Measurements from ENCODE around the gene TEC. TPM values are rescaled to one million over a fixed set of nuclear protein-coding genes. Genes with fewer than 3 reads are reported as not detected.
A peak's percentile ranks its signal among the peaks of the same experiment; 100 is the strongest.

TEC gene
- total RNA-seq, 2 experiments from 2014 or later = 2.1 to 11.5 TPM

GRCh38 chr4:48180234-48180633 lies 89.4 kb downstream of the TEC start:
- H3K36me3 ChIP-seq (ENCODE audit: insufficient read depth, low read length) = no peaks in the 10 kb centered on the region
- no peak overlapping the region for H2AFZ ChIP-seq (ENCODE audit: low read length)
- BruUV-seq (replicated peaks) = no TSS peak
- H3K9me2 ChIP-seq (ENCODE audit: insufficient read depth, low read length) = no peaks in the 10 kb centered on the region
- intact Hi-C loops (cut with micrococcal nuclease; ENCODE audit: unreplicated experiment) = no loop called here
- H3K4me3 ChIP-seq (ENCODE audit: low read depth, low read length, poor library complexity, severe bottlenecking) = no peak overlapping the region
- H3K27ac ChIP-seq (ENCODE audit: low read depth, low read length, poor library complexity, severe bottlenecking) = no peak overlapping the region
- H4K20me1 ChIP-seq (ENCODE audit: insufficient read depth, low read length) = no peaks in the 10 kb centered on the region
- DNase-seq (ENCODE audit: low spot score) = no peak
- no peaks in the 10 kb centered on the region for H3K79me2 ChIP-seq (ENCODE audit: insufficient read depth, low read depth, low read length)
- POLR2A ChIA-PET = no interaction called here
- H3K9me3 ChIP-seq (ENCODE audit: low read length) = no peaks in the 10 kb centered on the region
- H3K4me2 ChIP-seq (ENCODE audit: low read length) = no peak overlapping the region
- peaks cover 19% of the 10 kb centered on the region for H3K4me1 ChIP-seq (ENCODE audit: insufficient read depth, low read length, poor library complexity, severe bottlenecking)
- CTCF ChIA-PET (ENCODE audit: unreplicated experiment) = no interaction called here
- TF ChIP-seq CTCF (conservative IDR thresholded peaks at IDR 0.05; ENCODE audit: low read length) = no peak
- no peak for TF ChIP-seq EZH2phosphoT487 (IDR thresholded peaks at IDR 0.05; ENCODE audit: borderline replicate concordance, low read depth, low read length)

GRCh38 chr4:48178931-48179330 lies 90.7 kb downstream of the TEC start:
- Histone ChIP-seq H3K4me2 (ENCODE audit: low read length) (no peak overlapping the region), H4K20me1 (ENCODE audit: insufficient read depth, low read length) (no peaks in the 10 kb centered on the region), H3K27ac (ENCODE audit: low read depth, low read length, poor library complexity, severe bottlenecking) (peak overlapping the region; percentile 18), H3K9me3 (ENCODE audit: low read length) (no peaks in the 10 kb centered on the region), H2AFZ (ENCODE audit: low read length) (no peak overlapping the region), H3K9me2 (ENCODE audit: insufficient read depth, low read length) (no peaks in the 10 kb centered on the region), H3K4me3 (ENCODE audit: low read depth, low read length, poor library complexity, severe bottlenecking) (no peak overlapping the region), H3K4me1 (ENCODE audit: insufficient read depth, low read length, poor library complexity, severe bottlenecking) (peaks cover 19% of the 10 kb centered on the region), H3K36me3 (ENCODE audit: insufficient read depth, low read length) (no peaks in the 10 kb centered on the region), H3K79me2 (ENCODE audit: insufficient read depth, low read depth, low read length) (no peaks in the 10 kb centered on the region)
- intact Hi-C loops (cut with micrococcal nuclease; ENCODE audit: unreplicated experiment) = no loop called here
- ChIA-PET POLR2A (interaction anchor here (1.0 kb wide), 1 partner anchor 13 kb away, joined by 3 read pairs; no protein-coding TSS in a partner anchor), CTCF (ENCODE audit: unreplicated experiment) (no interaction called here)
- peak; percentile 49 for DNase-seq (ENCODE audit: low spot score)
- BruUV-seq (replicated peaks) = no TSS peak
- TF ChIP-seq EZH2phosphoT487 (IDR thresholded peaks at IDR 0.05; ENCODE audit: borderline replicate concordance, low read depth, low read length) (no peak), CTCF (conservative IDR thresholded peaks at IDR 0.05; ENCODE audit: low read length) (no peak)

- Histone ChIP-seq H3K79me2 (ENCODE audit: insufficient read depth, low read depth, low read length) (no peaks in the 10 kb centered on the region), H2AFZ (ENCODE audit: low read length) (no peak overlapping the region), H3K4me2 (ENCODE audit: low read length) (no peak overlapping the region), H3K9me3 (ENCODE audit: low read length) (no peaks in the 10 kb centered on the region), H3K36me3 (ENCODE audit: insufficient read depth, low read length) (no peaks in the 10 kb centered on the region), H4K20me1 (ENCODE audit: insufficient read depth, low read length) (no peaks in the 10 kb centered on the region), H3K4me1 (ENCODE audit: insufficient read depth, low read length, poor library complexity, severe bottlenecking) (peaks cover 19% of the 10 kb centered on the region), H3K4me3 (ENCODE audit: low read depth, low read length, poor library complexity, severe bottlenecking) (no peak overlapping the region), H3K27ac (ENCODE audit: low read depth, low read length, poor library complexity, severe bottlenecking) (no peak overlapping the region), H3K9me2 (ENCODE audit: insufficient read depth, low read length) (no peaks in the 10 kb centered on the region)
- ChIA-PET POLR2A (interaction anchor here (1.5 kb wide), 1 partner anchor 92 kb away, joined by 4 read pairs; no protein-coding TSS in a partner anchor), CTCF (ENCODE audit: unreplicated experiment) (no interaction called here)
- intact Hi-C loops (cut with micrococcal nuclease; ENCODE audit: unreplicated experiment) = no loop called here
- no TSS peak for BruUV-seq (replicated peaks)
- no peak for TF ChIP-seq CTCF (conservative IDR thresholded peaks at IDR 0.05; ENCODE audit: low read length)
- no peak for TF ChIP-seq EZH2phosphoT487 (IDR thresholded peaks at IDR 0.05; ENCODE audit: borderline replicate concordance, low read depth, low read length)
- no peak for DNase-seq (ENCODE audit: low spot score)
Observed at GRCh38 chr4:48175806-48176205, 93.8 kb downstream of the TEC start.
